HCT116 (cell line): ENCODE results near the gene SMARCA4. TPM values are rescaled to one million over a fixed set of nuclear protein-coding genes. Genes with fewer than 3 reads are reported as not detected.

Experiments
- ATAC-seq: fragments of 200-7000 bp; cut with Tn5 transposase; 2 replicates; pipeline ENCODE4 v1.9.1; 2020; ENCODE audit warnings: mild to moderate bottlenecking, moderate library complexity
- BruUV-seq: library from RNA; stranded (reverse); fragments of 400-500 nt; replicated peaks from 2 replicates; lab custom pipeline; 2021; lab: Mats Ljungman, UMichigan
- CTCF ChIA-PET: fragments of 300-600 bp; sonication (Branson Sonifier 250); formaldehyde crosslinking; loops from one replicate; lab custom pipeline; 2021; ENCODE audit warnings: antibody characterized with exemption; lab: Charles Lee
- POLR2A ChIA-PET: fragments of 300-600, 350-600 bp; sonication (Branson Sonifier 250); formaldehyde crosslinking; loops from one replicate; lab custom pipeline; 2021; ENCODE audit warnings: antibody characterized with exemption; lab: Charles Lee
- RAD21 ChIA-PET, 2 experiments: fragments of 300-600 bp; sonication (Branson Sonifier 250); formaldehyde crosslinking; loops; one replicate each; lab custom pipeline; 2023; ENCODE audit warnings: low total read pairs in 2 of 2; ENCODE audit not compliant: uncharacterized antibody in 2 of 2, unreplicated experiment in 2 of 2, low non-redundant PET in 1 of 2; lab: Charles Lee
- DNase-seq: peaks from one replicate; pipeline ENCODE4 v3.0.0-alpha.2; 2010; ENCODE audit warnings: low read depth, low spot score
- H2AFZ ChIP-seq: fragments of 200-600 bp; shearing (Covaris generic), sonication (generic); 2 replicates; pipeline ENCODE4 v1.6.1; 2017; ENCODE audit warnings: low read depth, mixed run types, mixed read lengths, antibody characterized with exemption, low read length; ENCODE audit not compliant: poor library complexity, severe bottlenecking
- H3K27ac ChIP-seq: 2 replicates; pipeline ENCODE4 v1.5.1; 2012; ENCODE audit warnings: low read depth, low read length
- H3K27me3 ChIP-seq: fragments of 200-600 bp; sonication (generic); 2 replicates; pipeline ENCODE4 v1.6.1; 2016; ENCODE audit warnings: mixed run types, low read length, mixed read lengths; ENCODE audit not compliant: insufficient read depth
- H3K36me3 ChIP-seq, 2 experiments: fragments of 200-500 bp in 1 of 2; fragments of 200-600 bp in 1 of 2; sonication (Bioruptor generic) in 1 of 2; sonication (generic) in 1 of 2; 2 replicates each; pipeline versions ENCODE4 v1.5.1 to v1.6.1; 2014 to 2016; ENCODE audit warnings: low read length in 2 of 2, inconsistent platforms in 1 of 2, mixed read lengths in 1 of 2, mixed run types in 1 of 2; ENCODE audit not compliant: insufficient read depth in 2 of 2, control insufficient read depth in 1 of 2
- H3K4me1 ChIP-seq, 2 experiments: fragments of 200-600 bp in 1 of 2; sonication (generic) in 1 of 2; 2 replicates each; pipeline versions ENCODE4 v1.5.1 to v1.6.1; 2012 to 2017; ENCODE audit warnings: low read length in 2 of 2, inconsistent platforms in 1 of 2, mild to moderate bottlenecking in 1 of 2, mixed read lengths in 1 of 2, mixed run types in 1 of 2, moderate library complexity in 1 of 2; ENCODE audit not compliant: insufficient read depth in 2 of 2, control insufficient read depth in 1 of 2
- H3K4me2 ChIP-seq: fragments of 200-600 bp; sonication (generic); 2 replicates; pipeline ENCODE4 v1.6.1; 2017; ENCODE audit warnings: mixed run types, low read length, mixed read lengths
- H3K4me3 ChIP-seq, 2 experiments: fragments of 200-600 bp in 1 of 2; sonication (generic) in 1 of 2; replicated peaks in 1 of 2; 2 replicates each; pipeline ENCODE4 v1.5.1; 2011 to 2016; ENCODE audit warnings: low read length in 2 of 2, control low read depth in 1 of 2, low read depth in 1 of 2, mild to moderate bottlenecking in 1 of 2, mixed read lengths in 1 of 2, mixed run types in 1 of 2
- H3K79me2 ChIP-seq: fragments of 200-600 bp; sonication (generic); 2 replicates; pipeline ENCODE4 v1.6.1; 2017; ENCODE audit warnings: mild to moderate bottlenecking, mixed run types, low read length, moderate library complexity, mixed read lengths; ENCODE audit not compliant: insufficient read depth
- H3K9ac ChIP-seq: fragments of 200-600 bp; sonication (generic); 2 replicates; pipeline ENCODE4 v1.6.1; 2016; ENCODE audit warnings: low read length, mixed read lengths
- H3K9me2 ChIP-seq: fragments of 200-600 bp; sonication (generic), shearing (Covaris generic); 2 replicates; pipeline ENCODE4 v1.6.1; 2017; ENCODE audit warnings: mixed run types, mild to moderate bottlenecking, moderate library complexity; ENCODE audit not compliant: insufficient read depth
- H3K9me3 ChIP-seq, 2 experiments: fragments of 200-500 bp in 1 of 2; fragments of 200-600 bp in 1 of 2; sonication (Bioruptor generic) in 1 of 2; sonication (generic) in 1 of 2; 2 replicates each; pipeline ENCODE4 v1.6.1; 2014 to 2017; ENCODE audit warnings: low read length in 2 of 2, mixed read lengths in 2 of 2, inconsistent platforms in 1 of 2, low read depth in 1 of 2, mild to moderate bottlenecking in 1 of 2, mixed run types in 1 of 2, moderate library complexity in 1 of 2; ENCODE audit not compliant: control insufficient read depth in 1 of 2, insufficient read depth in 1 of 2
- H4K20me1 ChIP-seq: fragments of 200-600 bp; sonication (generic), shearing (Covaris generic); 2 replicates; pipeline ENCODE4 v1.6.1; 2017; ENCODE audit warnings: mixed run types, mild to moderate bottlenecking, moderate library complexity; ENCODE audit not compliant: insufficient read depth
- CBX3 ChIP-seq: IDR thresholded peaks from 2 replicates; pipeline ENCODE4 v1.6.1; 2012; ENCODE audit warnings: low read depth
- CEBPB ChIP-seq: IDR thresholded peaks from 2 replicates; pipeline ENCODE4 v1.6.1; 2012; ENCODE audit warnings: low read depth
- CTCF ChIP-seq, 3 experiments: fragments of 200-600 bp in 1 of 3; sonication (generic) in 1 of 3; IDR thresholded peaks in 2 of 3; conservative IDR thresholded peaks in 1 of 3; 2 replicates each; pipeline ENCODE4 v1.5.1; 2012 to 2017; ENCODE audit warnings: low read depth in 2 of 3, low read length in 2 of 3, antibody characterized with exemption in 1 of 3, borderline replicate concordance in 1 of 3, control low read depth in 1 of 3, mild to moderate bottlenecking in 1 of 3, mixed read lengths in 1 of 3, mixed run types in 1 of 3, moderate library complexity in 1 of 3; ENCODE audit not compliant: insufficient read depth in 1 of 3
- EGR1 ChIP-seq: IDR thresholded peaks from 2 replicates; pipeline ENCODE4 v1.6.1; 2012; ENCODE audit warnings: low read depth
- ELF1 ChIP-seq: IDR thresholded peaks from 2 replicates; pipeline ENCODE4 v1.6.1; 2012; ENCODE audit warnings: low read depth, borderline replicate concordance
- EZH2 ChIP-seq: fragments of 200-600 bp; sonication (generic); IDR thresholded peaks from 2 replicates; pipeline ENCODE4 v1.6.1; 2017; ENCODE audit warnings: antibody characterized with exemption, mixed run types
- EZH2phosphoT487 ChIP-seq: fragments of 200-600 bp; IDR thresholded peaks from 2 replicates; pipeline ENCODE4 v1.6.1; 2018; ENCODE audit warnings: antibody characterized with exemption, borderline replicate concordance
- MAX ChIP-seq: IDR thresholded peaks from 2 replicates; pipeline ENCODE4 v1.6.1; 2012
- POLR2AphosphoS5 ChIP-seq: IDR thresholded peaks from 2 replicates; pipeline ENCODE4 v1.6.1; 2011; ENCODE audit warnings: mild to moderate bottlenecking, low read depth, low read length, moderate library complexity
- RAD21 ChIP-seq: IDR thresholded peaks from 2 replicates; pipeline ENCODE4 v1.6.1; 2012; ENCODE audit warnings: low read depth, mild to moderate bottlenecking
- SIN3A ChIP-seq: IDR thresholded peaks from 2 replicates; pipeline ENCODE4 v1.6.1; 2012; ENCODE audit warnings: low read depth
- SP1 ChIP-seq: IDR thresholded peaks from 2 replicates; pipeline ENCODE4 v1.6.1; 2012; ENCODE audit warnings: low read depth
- TCF7L2 ChIP-seq: IDR thresholded peaks from 2 replicates; pipeline ENCODE4 v1.7.0; 2011; ENCODE audit warnings: borderline replicate concordance, inconsistent platforms; ENCODE audit not compliant: insufficient read depth, insufficient read length; ENCODE audit errors: extremely low read depth
- YY1 ChIP-seq: IDR thresholded peaks from 2 replicates; pipeline ENCODE4 v1.6.1; 2011; ENCODE audit warnings: low read length, low read depth, moderate library complexity, mild to moderate bottlenecking; ENCODE audit not compliant: insufficient replicate concordance; ENCODE audit errors: extremely low read depth
- ZFX ChIP-seq: fragments of 450-650 bp; IDR thresholded peaks from 2 replicates; pipeline ENCODE4 v1.6.1; 2017
- ZNF274 ChIP-seq: fragments of 200-500 bp; sonication (Bioruptor generic); IDR thresholded peaks from 2 replicates; pipeline ENCODE4 v1.6.1; 2014; ENCODE audit warnings: mild to moderate bottlenecking, low read depth, low read length, inconsistent platforms
- intact Hi-C: fragments of 100-400 bp; cut with micrococcal nuclease; formaldehyde crosslinking; loops from 2 replicates; pipeline ENCODE4 v1.10.0; 2022
- total RNA-seq: library from RNA; stranded (reverse); gene quantifications from one replicate; pipeline ENCODE4 v1.2.1, GENCODE V29; 2021; ENCODE audit not compliant: unreplicated experiment

Gene SMARCA4
- total RNA-seq, 1 experiment from 2014 or later: 116 TPM

DNA sequence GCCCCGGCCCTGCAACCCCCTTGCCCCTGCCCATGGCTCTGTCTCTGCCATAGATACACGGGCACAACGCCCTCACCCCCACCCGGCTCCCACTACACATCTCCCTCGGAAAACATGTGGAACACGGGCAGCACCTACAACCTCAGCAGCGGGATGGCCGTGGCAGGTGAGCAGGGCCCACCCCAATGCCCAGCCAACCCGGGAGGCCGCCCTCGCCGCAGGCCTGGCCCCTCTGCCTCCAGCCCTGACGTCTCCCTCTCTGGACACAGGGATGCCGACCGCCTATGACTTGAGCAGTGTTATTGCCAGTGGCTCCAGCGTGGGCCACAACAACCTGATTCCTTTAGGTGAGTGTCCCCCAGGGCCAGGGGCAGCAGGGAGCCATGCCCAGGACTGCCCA is 40.0 kb upstream of the SMARCA4 start:
- Histone ChIP-seq H4K20me1 (no peaks in the 10 kb centered on the region), H3K27ac (no peak overlapping the region), H3K36me3 (peaks cover 20 to 26% of the 10 kb centered on the region in 2 experiments), H3K4me2 (no peak overlapping the region), H2AFZ (no peak overlapping the region)
- no peak for ATAC-seq
- DNase-seq: no peak
- no TSS peak for BruUV-seq
- peak; percentile 24; the same call in 1 of the 2 replicates for TF ChIP-seq POLR2AphosphoS5
- no peak for TF ChIP-seq EGR1
- TF ChIP-seq TCF7L2: no peak
- TF ChIP-seq, all 23 proteins: peak for 1
- ChIA-PET CTCF (no interaction called here), POLR2A (no interaction called here), RAD21 (no interaction called here)
- peaks cover 0 to 3% of the 10 kb centered on the region in 2 experiments; a peak in 2 of 4 replicates for H3K4me1 ChIP-seq
- H3K9me3 ChIP-seq: no peaks in the 10 kb centered on the region
- no peak overlapping the region for H3K4me3 ChIP-seq
- intact Hi-C loops: no loop called here
- no peaks in the 10 kb centered on the region for H3K27me3 ChIP-seq
- no peaks in the 10 kb centered on the region for H3K9me2 ChIP-seq
- no peak overlapping the region for H3K9ac ChIP-seq
- no peaks in the 10 kb centered on the region for H3K79me2 ChIP-seq

GRCh38 chr19:10921199-10921909 is 39.5 kb upstream of the SMARCA4 start:
- Histone ChIP-seq H3K4me1 (no peaks in the 10 kb centered on the region), H2AFZ (no peak overlapping the region), H3K4me2 (no peak overlapping the region), H3K79me2 (no peaks in the 10 kb centered on the region), H3K27ac (no peak overlapping the region), H3K9me2 (no peaks in the 10 kb centered on the region), H4K20me1 (no peaks in the 10 kb centered on the region), H3K9ac (no peak overlapping the region), H3K9me3 (no peaks in the 10 kb centered on the region), H3K4me3 (no peak overlapping the region), H3K36me3 (peaks cover 15 to 26% of the 10 kb centered on the region in 2 experiments), H3K27me3 (no peaks in the 10 kb centered on the region)
- RAD21 ChIA-PET: no interaction called here
- intact Hi-C loops: no loop called here
- POLR2A ChIA-PET: no interaction called here
- CTCF ChIA-PET: no interaction called here
- no TSS peak for BruUV-seq
- ATAC-seq: no peak
- DNase-seq: no peak
- no peak for TF ChIP-seq ZFX
- no peak for TF ChIP-seq CBX3
- no peak for TF ChIP-seq MAX
- no peak for TF ChIP-seq SIN3A
- TF ChIP-seq ELF1: no peak
- no peak for TF ChIP-seq SP1
- TF ChIP-seq CTCF (IDR thresholded peaks at IDR 0.05 in 2 of 3, conservative IDR thresholded peaks at IDR 0.05 in 1 of 3; ENCODE audit: borderline replicate concordance in 1 of 3, insufficient read depth in 1 of 3, low read depth in 2 of 3, low read length in 2 of 3): no peak
- no peak for TF ChIP-seq RAD21
- no peak for TF ChIP-seq CEBPB
- TF ChIP-seq EZH2: no peak
- TF ChIP-seq ZNF274: no peak
- TF ChIP-seq YY1: no peak
- no peak for TF ChIP-seq EZH2phosphoT487
